ENCODE data around the gene BTNL9.
"Not testable (repeated sequence)": the region's sequence is repeated elsewhere in the genome, so short reads cannot be mapped to it uniquely, and the experiment has no call there.

DNA sequence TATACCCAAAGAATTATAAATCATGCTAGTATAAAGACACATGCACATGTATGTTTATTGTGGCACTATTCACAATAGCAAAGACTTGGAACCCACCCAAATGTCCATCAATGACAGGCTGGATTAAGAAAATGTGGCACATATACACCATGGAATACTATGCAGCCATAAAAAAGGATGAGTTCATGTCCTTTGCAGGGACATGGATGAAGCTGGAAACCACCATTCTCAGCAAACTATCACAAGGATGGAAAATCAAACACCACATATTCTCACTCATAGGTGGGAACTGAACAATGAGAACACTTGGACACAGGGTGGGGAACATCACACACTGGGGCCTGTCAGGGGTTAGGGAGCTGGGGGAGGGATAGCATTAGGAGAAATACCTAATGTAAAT is 25.4 kb upstream of the BTNL9 start:
- TF ChIP-seq, protein P1, sequence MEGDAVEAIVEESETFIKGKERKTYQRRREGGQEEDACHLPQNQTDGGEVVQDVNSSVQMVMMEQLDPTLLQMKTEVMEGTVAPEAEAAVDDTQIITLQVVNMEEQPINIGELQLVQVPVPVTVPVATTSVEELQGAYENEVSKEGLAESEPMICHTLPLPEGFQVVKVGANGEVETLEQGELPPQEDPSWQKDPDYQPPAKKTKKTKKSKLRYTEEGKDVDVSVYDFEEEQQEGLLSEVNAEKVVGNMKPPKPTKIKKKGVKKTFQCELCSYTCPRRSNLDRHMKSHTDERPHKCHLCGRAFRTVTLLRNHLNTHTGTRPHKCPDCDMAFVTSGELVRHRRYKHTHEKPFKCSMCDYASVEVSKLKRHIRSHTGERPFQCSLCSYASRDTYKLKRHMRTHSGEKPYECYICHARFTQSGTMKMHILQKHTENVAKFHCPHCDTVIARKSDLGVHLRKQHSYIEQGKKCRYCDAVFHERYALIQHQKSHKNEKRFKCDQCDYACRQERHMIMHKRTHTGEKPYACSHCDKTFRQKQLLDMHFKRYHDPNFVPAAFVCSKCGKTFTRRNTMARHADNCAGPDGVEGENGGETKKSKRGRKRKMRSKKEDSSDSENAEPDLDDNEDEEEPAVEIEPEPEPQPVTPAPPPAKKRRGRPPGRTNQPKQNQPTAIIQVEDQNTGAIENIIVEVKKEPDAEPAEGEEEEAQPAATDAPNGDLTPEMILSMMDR (conservative IDR thresholded peaks at IDR 0.05; ENCODE audit: low read depth, low read length) = not testable (repeated sequence)
- TF ChIP-seq EZH2 (IDR thresholded peaks at IDR 0.05; ENCODE audit: borderline replicate concordance, low read depth, low read length, poor library complexity, severe bottlenecking) = not testable (repeated sequence)

Data from A673 (cell line).